Keratinocyte (primary cell): Measurements from ENCODE around the gene RNF44. TPM values are rescaled to one million over a fixed set of nuclear protein-coding genes. Genes with fewer than 3 reads are reported as not detected.

Source experiments
- DNase-seq: peaks from one replicate; pipeline ENCODE4 v3.0.0-alpha.2; 2011; ENCODE audit warnings: low read depth, missing footprints, low spot score
- FAIRE-seq: peaks from 2 replicates; lab custom pipeline; 2011; peaks lifted over from hg19 to GRCh38; lab: Jason Lieb, UNC
- H2AFZ ChIP-seq: 2 replicates; pipeline ENCODE4 v1.6.0; 2012; ENCODE audit warnings: low read length, control low read depth, inconsistent platforms; ENCODE audit not compliant: control insufficient read depth
- H3K27ac ChIP-seq: 2 replicates; pipeline ENCODE4 v1.5.1; 2011; ENCODE audit warnings: low read length; ENCODE audit not compliant: control insufficient read depth, insufficient read depth
- H3K27me3 ChIP-seq: 3 replicates; pipeline ENCODE4 v1.6.0; 2011; ENCODE audit warnings: low read length; ENCODE audit not compliant: control insufficient read depth, insufficient read depth; ENCODE audit errors: extremely low read depth
- H3K36me3 ChIP-seq, 2 experiments: 2 replicates in 1 of 2; 3 replicates in 1 of 2; pipeline ENCODE4 v1.5.1; 2011; ENCODE audit warnings: low read length in 2 of 2, mild to moderate bottlenecking in 1 of 2; ENCODE audit not compliant: control insufficient read depth in 2 of 2, insufficient read depth in 2 of 2; ENCODE audit errors: extremely low read depth in 1 of 2
- H3K4me1 ChIP-seq: 3 replicates; pipeline ENCODE4 v1.5.1; 2011; ENCODE audit warnings: low read length; ENCODE audit not compliant: control insufficient read depth, insufficient read depth; ENCODE audit errors: extremely low read depth
- H3K4me2 ChIP-seq: 3 replicates; pipeline ENCODE4 v1.6.0; 2011; ENCODE audit warnings: low read depth, low read length; ENCODE audit not compliant: control insufficient read depth, insufficient read depth; ENCODE audit errors: extremely low read depth
- H3K4me3 ChIP-seq, 3 experiments: fragments of 200-600 bp in 1 of 3; sonication (generic) in 1 of 3; 2 replicates in 2 of 3; 3 replicates in 1 of 3; pipeline ENCODE4 v1.5.1; 2011 to 2016; ENCODE audit warnings: low read length in 3 of 3, mild to moderate bottlenecking in 3 of 3, control low read depth in 2 of 3, inconsistent platforms in 1 of 3, low read depth in 1 of 3, mixed read lengths in 1 of 3, mixed run types in 1 of 3, moderate library complexity in 1 of 3; ENCODE audit not compliant: control insufficient read depth in 2 of 3, insufficient read depth in 2 of 3; ENCODE audit errors: extremely low read depth in 1 of 3
- H3K79me2 ChIP-seq: 2 replicates; pipeline ENCODE4 v1.6.0; 2012; ENCODE audit warnings: low read length; ENCODE audit not compliant: control insufficient read depth, insufficient read depth
- H3K9ac ChIP-seq: 3 replicates; pipeline ENCODE4 v1.6.0; 2011; ENCODE audit warnings: low read length; ENCODE audit not compliant: control insufficient read depth, insufficient read depth; ENCODE audit errors: extremely low read depth
- H3K9me1 ChIP-seq: 3 replicates; pipeline ENCODE4 v1.6.0; 2011; ENCODE audit warnings: low read length; ENCODE audit not compliant: control insufficient read depth, insufficient read depth; ENCODE audit errors: extremely low read depth
- H3K9me3 ChIP-seq: 2 replicates; pipeline ENCODE4 v1.5.1; 2012; ENCODE audit warnings: low read depth, low read length; ENCODE audit not compliant: control insufficient read depth
- H4K20me1 ChIP-seq: 3 replicates; pipeline ENCODE4 v1.6.0; 2011; ENCODE audit warnings: low read length; ENCODE audit not compliant: control insufficient read depth, insufficient read depth; ENCODE audit errors: extremely low read depth
- CTCF ChIP-seq, 3 experiments: IDR thresholded peaks in 1 of 3; conservative IDR thresholded peaks in 1 of 3; optimal IDR thresholded peaks in 1 of 3; 2 replicates in 2 of 3; 3 replicates in 1 of 3; pipeline versions ENCODE3 to v1.5.1; 2011; ENCODE audit warnings: low read length in 3 of 3, mild to moderate bottlenecking in 3 of 3, moderate library complexity in 2 of 3, control low read depth in 1 of 3, inconsistent platforms in 1 of 3; ENCODE audit not compliant: insufficient read depth in 2 of 3; ENCODE audit errors: extremely low read depth in 1 of 3
- EZH2 ChIP-seq: IDR thresholded peaks from one replicate; pipeline ENCODE4 v1.6.1; 2012; ENCODE audit warnings: inconsistent platforms, mild to moderate bottlenecking, low read length, moderate library complexity
- dilution Hi-C: fragments of 300-500 bp; cut with MboI; formaldehyde crosslinking; loops from one replicate; pipeline ENCODE4 v1.7.0; 2020; ENCODE audit warnings: low sequenced_read_pairs; ENCODE audit not compliant: extremely low pct_ligation_motif_present
- polyA plus RNA-seq, 5 experiments: library from polyadenylated mRNA; depleted of rRNA in 3 of 5; stranded (reverse) in 3 of 5; stranded (forward) in 1 of 5; unstranded in 1 of 5; fragments of >200 nt; gene quantifications; 1 replicate in 1 of 5; 2 replicates in 3 of 5; 3 replicates in 1 of 5; pipeline versions ENCODE4 v1.2.1 to v1.2.3, GENCODE V29; 2011 to 2012; ENCODE audit warnings: missing spikeins in 2 of 5, low read depth in 1 of 5, low replicate concordance in 1 of 5

The RNF44 gene
- polyA plus RNA-seq, 1 donor (not counting 4 experiments of a cell fraction or from before 2014, with no cell fraction given) = 5.3 TPM

- TF ChIP-seq CTCF (optimal IDR thresholded peaks at IDR 0.05 in 1 of 3, IDR thresholded peaks at IDR 0.05 in 1 of 3, conservative IDR thresholded peaks at IDR 0.05 in 1 of 3; ENCODE audit: extremely low read depth in 1 of 3, insufficient read depth in 2 of 3, low read length in 3 of 3) (no peak), EZH2 (no peak)
- Histone ChIP-seq H2AFZ (no peak overlapping the region), H3K9ac (peak overlapping the region; percentile 64), H4K20me1 (no peaks in the 10 kb centered on the region), H3K79me2 (peaks cover 1% of the 10 kb centered on the region), H3K4me2 (peak overlapping the region; percentile 64), H3K4me3 (peak overlapping the region in 1 of 3 experiments; percentile 26), H3K9me3 (no peaks in the 10 kb centered on the region), H3K4me1 (peaks cover 43% of the 10 kb centered on the region), H3K27ac (peak overlapping the region; percentile 78), H3K27me3 (no peaks in the 10 kb centered on the region), H3K36me3 (no peaks in the 10 kb centered on the region), H3K9me1 (no peaks in the 10 kb centered on the region)
- FAIRE-seq (no peak), DNase-seq (no peak)
- dilution Hi-C loops = no loop called here
These were observed 8.2 kb upstream of the RNF44 start for GRCh38 chr5:176545388-176545736.

- H3K27ac ChIP-seq = peak overlapping the region; percentile 89
- FAIRE-seq (no peak), DNase-seq (no peak)
- H4K20me1 ChIP-seq = no peaks in the 10 kb centered on the region
- H3K79me2 ChIP-seq = peaks cover 1% of the 10 kb centered on the region
- H3K4me2 ChIP-seq = peak overlapping the region; percentile 97
- H2AFZ ChIP-seq = peak overlapping the region; percentile 82
- H3K9me1 ChIP-seq = no peaks in the 10 kb centered on the region
- dilution Hi-C loops = no loop called here
- peak overlapping the region; percentile 87 for H3K9ac ChIP-seq
- no peaks in the 10 kb centered on the region for H3K36me3 ChIP-seq
- H3K4me1 ChIP-seq = peaks cover 44% of the 10 kb centered on the region
- H3K9me3 ChIP-seq = no peaks in the 10 kb centered on the region
- H3K4me3 ChIP-seq = peak overlapping the region; percentile 62 to 90 (median 80)
- TF ChIP-seq CTCF (optimal IDR thresholded peaks at IDR 0.05 in 1 of 3, IDR thresholded peaks at IDR 0.05 in 1 of 3, conservative IDR thresholded peaks at IDR 0.05 in 1 of 3; ENCODE audit: extremely low read depth in 1 of 3, insufficient read depth in 2 of 3, low read length in 3 of 3) = no peak
- no peak for TF ChIP-seq EZH2
- H3K27me3 ChIP-seq = no peaks in the 10 kb centered on the region
These were observed 6.4 kb upstream of the RNF44 start for GRCh38 chr5:176543428-176544182.
